GM12801 (cell line): ENCODE data around the gene PAPOLB.

Source experiments
- TF ChIP-seq, protein P1 (sequence below): IDR thresholded peaks from one replicate; pipeline ENCODE4 v1.5.1; 2011; ENCODE audit warnings: control low read depth; ENCODE audit not compliant: insufficient read length; ENCODE audit errors: extremely low read depth

Gene PAPOLB

DNA sequence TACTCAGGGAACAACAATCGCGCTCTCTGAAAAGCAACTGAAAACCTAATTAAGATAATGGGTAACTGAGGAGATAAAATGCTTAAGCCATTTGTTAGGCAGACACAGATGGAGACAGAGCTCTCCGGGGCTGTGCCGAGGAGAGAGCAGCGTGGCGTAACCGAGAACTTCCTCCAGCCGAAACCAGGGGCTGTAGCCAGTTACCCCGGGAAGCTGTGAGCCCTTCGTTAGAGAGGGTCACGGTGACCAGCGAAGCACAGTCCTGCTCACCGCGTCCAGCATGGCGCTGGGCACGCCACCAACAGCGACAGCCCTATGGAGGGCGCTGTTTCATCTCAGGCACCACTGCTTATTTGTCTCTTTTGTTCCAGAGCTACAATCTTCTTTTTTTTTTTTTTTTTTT is 16.1 kb downstream of the PAPOLB start:
- TF ChIP-seq, protein P1, sequence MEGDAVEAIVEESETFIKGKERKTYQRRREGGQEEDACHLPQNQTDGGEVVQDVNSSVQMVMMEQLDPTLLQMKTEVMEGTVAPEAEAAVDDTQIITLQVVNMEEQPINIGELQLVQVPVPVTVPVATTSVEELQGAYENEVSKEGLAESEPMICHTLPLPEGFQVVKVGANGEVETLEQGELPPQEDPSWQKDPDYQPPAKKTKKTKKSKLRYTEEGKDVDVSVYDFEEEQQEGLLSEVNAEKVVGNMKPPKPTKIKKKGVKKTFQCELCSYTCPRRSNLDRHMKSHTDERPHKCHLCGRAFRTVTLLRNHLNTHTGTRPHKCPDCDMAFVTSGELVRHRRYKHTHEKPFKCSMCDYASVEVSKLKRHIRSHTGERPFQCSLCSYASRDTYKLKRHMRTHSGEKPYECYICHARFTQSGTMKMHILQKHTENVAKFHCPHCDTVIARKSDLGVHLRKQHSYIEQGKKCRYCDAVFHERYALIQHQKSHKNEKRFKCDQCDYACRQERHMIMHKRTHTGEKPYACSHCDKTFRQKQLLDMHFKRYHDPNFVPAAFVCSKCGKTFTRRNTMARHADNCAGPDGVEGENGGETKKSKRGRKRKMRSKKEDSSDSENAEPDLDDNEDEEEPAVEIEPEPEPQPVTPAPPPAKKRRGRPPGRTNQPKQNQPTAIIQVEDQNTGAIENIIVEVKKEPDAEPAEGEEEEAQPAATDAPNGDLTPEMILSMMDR, result no peak

DNA sequence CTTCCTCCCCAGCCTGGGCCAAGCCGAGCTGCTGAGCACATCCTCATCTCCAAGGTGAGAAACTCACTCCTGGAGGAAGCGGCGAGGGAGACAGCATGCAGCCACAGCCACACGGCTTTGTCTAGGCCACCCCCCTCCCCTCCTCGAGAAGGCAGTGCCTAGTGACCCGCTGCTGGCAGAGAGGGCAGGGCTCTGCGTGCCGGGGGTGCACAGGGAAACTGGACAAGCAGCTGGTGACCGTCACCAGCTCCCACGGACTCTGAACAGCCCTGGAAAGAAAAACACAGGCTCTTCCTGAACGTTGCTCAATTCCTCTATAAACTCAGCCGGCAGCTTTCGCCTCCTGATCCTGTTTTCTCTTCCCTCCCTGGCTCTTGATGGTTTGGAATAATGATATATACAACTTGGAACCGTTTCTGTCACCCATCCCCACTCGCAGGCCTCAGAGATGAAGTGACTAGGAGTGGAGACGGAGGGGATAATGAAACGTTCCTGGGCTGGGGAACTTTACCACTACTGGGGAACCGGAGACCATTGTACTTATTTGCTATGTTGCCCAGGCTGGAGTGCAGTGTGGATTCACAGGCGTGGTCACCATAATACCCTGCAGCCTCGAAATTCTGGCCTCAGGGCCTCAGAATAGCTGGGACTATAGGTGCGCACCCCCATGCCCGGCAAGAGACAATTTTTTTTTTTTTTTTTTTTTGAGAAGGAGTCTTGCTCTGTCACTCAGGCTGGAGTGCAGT is 19.3 kb downstream of the PAPOLB start:
- TF ChIP-seq, protein P1, result no peak

DNA sequence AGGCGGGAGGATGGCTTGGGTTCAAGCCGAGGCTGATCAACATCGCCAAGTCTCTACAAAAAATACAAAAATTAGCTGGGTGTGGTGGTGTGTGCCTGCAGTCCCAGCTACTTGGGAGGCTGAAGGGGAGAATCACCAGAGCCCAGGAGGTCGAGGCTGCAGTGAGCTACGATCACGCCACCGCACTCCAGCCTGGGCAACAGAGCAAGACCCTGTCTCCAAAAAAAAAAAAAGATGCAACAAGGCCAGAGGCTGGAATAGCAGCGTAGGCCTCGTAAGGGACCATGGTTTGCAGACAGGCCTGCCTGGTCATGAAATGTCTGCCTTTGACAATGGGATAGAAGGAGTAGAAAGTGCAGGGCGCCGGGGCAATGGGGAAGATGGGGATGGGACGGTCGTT is 20.0 kb downstream of the PAPOLB start:
- TF ChIP-seq, protein P1, result no peak

DNA sequence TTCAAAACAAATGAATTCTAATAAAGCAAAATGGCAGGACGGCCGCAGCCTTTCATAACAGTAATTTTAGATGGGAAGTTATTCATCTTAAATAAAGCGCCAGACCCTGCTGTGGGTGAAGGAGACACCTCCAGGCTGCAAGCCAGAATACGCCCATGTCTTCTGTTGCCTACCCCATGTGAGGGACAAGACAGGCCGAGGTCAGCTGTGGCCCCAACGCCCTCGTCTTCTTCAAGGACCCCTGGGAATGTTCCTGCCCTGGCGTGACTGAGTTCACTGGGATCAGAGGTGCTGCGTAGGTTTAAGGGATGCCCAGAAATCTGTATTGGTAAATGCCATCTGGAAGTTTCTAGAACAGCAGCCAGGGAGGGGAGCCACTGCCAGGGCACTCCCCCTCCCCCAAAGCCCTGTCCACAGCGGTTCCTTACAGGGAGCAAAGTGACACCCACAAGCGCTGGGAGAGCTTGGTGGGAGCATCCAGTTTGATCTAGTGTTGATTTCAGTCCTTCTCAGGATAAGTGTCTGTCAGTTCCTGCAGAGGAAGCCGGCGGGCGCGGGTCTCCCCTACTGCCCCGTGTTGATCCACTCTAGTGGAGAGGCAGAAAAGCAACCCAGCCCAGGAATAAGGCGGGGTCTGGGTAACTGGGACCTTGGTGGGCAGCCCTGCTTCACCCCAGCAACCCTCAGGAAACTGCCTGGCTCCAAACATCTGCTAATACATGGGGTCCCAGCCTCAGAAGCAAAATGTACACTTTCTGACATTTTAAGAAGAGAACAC is 20.6 kb downstream of the PAPOLB start:
- TF ChIP-seq, protein P1, result no peak

DNA sequence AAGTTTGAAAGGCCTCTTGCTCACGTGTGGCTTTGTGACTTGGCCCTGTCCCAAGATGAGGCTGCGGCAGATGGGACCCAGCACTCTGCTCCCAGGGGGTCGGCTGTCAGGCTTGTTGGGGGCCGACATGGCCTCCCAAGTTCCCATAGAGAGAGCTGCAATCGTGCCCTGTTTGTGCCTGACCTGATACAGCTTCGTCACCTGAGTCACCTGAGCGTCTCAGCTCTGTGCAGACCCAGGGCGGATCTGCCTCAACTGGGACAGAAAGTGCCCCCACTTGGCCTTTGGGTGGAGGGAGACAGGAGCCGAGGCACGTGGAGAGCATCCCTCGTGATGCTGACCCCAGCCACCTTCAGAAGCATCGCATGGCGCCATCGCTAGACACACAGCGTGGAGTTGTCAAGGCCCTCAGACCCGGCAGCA is 21.7 kb downstream of the PAPOLB start:
- TF ChIP-seq, protein P1, result no peak

DNA sequence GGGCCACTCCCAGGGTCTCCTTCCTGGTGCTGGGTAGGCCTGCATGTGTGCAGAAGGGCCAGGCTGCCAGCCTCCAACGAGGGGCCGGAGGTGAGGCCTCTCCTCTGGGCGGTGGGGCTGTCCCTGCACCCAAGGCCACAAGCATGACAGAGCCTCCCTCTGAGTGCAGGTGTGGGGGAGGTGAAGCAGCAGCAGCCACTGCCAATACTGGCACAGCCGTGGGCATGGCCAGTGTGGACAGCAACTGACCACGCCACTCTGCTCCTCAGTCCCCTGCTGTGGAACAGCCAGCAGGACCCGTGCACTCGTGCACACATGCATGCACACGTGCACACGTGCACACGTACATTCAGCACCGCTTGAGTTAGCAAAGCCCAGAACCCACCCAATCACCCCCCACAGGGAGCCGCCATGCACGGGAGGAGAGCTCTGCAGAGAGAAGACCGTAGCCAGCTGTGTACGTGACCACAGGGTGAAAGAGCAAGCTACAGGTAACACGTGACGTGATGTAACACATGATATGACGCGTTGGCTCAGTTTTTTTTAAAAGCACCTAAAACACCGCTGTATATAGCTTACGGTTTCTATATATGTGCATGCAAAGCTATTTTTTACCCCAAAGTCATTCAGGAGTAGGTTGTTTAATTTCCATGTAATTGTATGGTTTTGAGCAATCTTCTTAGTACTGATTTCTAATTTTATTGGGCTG is 23.1 kb downstream of the PAPOLB start:
- TF ChIP-seq, protein P1, result no peak

DNA sequence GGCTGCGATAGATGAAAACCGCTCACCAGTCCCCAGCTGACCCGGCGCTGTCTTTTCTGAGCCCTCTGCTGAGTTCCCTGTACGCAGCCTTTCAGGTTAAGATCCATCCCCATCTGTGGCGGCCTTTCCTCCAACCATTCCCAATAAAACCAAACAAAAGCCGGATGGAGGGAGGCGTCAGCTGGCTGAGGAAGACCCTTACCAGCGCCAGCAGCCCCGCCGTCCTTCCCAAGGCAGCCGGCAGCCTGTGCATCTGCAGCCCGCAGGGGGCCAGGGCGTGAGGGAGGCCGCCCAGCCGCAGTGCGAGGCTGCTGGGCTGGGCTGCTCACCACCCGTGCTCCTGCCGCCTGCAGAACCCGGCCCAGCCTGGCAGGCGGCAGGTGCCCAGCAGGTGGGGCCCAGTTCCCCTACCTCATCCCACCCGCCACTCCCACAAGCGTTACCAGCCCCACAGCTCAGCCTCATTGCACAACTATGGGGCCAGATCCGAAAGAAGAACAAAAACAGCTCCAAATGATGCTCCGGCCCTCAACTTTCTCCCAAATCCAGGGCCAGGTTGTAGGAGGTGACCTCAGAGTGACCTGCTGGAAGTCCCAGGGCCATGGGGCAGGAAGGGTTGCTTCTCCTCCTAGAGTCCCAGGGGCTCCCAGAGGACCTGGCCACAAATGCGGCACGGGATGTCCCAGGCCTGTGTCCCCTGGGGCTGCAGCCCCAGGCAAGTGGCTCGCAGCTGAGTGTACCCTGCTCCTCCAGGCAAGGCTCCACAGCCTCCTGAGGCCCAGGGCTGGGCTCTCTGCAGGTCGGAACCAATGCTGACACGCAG is 23.8 kb downstream of the PAPOLB start:
- TF ChIP-seq, protein P1, result no peak
